ENCODE results near the gene ATP5F1E.

The ATP5F1E gene

DNA sequence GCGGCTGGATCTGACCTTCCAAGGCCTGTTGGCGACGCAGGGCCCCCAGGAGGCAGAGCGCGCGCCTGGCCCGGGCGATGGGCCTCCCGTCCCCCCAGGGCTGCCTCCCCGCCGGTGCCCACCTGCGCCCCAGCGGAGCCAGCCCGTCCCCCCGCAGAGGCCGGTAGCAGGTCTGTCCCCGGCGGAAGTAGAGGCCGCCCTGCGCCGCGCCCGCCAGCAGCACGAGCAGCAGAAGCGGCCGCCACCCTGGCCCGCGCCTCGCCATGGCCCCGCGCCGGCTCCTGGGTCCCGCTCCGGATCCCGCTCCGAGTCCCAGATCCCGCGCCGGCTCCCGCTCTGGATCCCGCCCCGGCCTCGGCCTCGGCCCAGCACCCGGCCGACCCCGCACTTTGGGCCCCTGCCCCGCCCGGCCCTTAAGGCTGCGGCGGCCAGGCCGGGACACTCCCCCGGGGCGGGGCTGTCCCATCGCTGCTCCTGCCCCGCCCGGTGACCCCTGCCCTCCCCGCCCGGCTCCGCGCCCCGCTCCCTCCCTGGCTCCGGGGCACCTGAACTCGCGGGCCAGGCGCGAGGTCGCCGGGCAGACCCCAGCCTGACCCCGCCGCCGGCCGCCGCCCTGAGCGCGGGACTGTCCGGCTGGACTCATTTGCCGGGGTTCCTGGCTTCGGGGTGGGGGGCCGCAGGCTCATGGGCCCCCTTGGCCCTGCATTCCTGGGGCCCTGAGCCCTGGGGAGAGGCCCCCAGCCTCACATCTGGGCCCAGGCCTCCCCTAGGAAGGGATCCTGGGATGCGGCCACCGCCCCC lies 25.1 kb downstream of the ATP5F1E start, which contains the start of gene CTSZ:
Gene CTSZ, minus strand, starts transcription at position 391 of the 801 bp plus-strand sequence. Its CDS starts 126 bp downstream, at position 265.
- DNase-seq (ENCODE audit: extremely low read depth in 1 of 2, low read depth in 1 of 2): no peak

DNA sequence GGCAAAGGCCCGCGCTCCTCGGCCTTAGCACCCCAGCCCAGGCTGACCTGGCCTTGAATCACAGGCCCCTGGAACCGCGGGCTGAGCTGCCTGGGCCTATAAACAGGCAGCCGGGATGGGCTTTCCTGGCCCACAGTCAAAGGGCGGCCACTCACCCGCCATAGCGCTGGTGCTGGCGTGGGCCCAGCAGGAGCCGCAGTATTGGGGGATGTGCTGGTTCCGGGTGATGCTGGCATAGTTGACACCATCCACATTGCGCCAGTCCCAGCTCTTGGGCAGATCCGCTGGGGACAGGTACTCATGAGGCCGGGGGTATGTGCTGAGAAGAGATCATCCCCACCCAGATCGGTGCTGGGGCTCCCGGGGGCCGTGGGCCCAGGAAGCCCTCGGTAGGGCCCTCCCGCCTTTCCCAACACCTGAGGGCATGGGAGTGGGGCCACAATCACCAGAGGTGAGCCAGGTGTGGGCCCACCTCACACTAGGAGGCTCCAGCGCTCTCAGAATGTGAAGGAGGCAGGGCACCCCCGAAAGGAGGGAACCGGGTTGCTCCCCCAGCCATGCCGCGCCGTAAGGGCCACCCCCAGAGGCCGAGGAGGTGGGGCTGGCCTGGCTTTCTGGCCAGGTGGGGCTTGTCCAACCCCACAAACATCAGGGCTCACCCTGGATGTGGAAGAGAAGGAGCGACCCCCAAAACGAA lies 25.8 kb downstream of the ATP5F1E start:
- no peak for DNase-seq (ENCODE audit: extremely low read depth in 1 of 2, low read depth in 1 of 2)

DNA sequence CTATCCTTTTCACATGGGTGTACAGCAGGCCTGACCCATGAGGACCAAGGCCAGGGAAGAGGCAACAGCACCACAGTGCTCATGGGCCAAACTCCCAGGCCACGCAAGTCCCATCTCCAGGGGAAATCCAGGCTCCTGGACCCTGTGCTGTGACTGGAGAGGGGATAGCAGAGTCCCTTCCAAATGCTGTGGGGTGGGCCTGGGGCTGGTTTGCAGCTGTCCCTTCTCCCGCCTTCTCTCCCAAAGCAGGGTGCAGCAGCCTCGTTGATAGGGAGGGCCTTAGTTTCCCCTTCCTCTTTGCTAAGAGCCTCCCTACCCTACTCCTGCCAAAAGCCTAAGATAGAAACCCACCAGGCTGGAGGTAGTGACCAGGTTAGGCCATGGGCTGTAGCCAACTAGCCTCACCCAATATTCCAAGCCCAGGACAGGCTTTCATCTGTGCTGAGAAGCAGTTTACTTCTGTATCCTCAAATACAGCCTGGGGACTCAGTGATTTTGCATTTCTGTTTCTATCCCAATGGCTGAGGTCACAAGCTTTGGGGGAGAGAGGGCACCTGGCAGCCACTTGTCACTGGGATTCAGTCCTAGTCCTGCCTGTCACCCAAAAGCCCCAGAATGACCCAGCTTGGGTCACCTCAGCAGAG lies 26.5 kb downstream of the ATP5F1E start:
- DNase-seq (ENCODE audit: extremely low read depth in 1 of 2, low read depth in 1 of 2): no peak

- no peak for DNase-seq (ENCODE audit: extremely low read depth in 1 of 2, low read depth in 1 of 2)
Observed at GRCh38 chr20:59004763-59005522, 27.2 kb downstream of the ATP5F1E start.

DNA sequence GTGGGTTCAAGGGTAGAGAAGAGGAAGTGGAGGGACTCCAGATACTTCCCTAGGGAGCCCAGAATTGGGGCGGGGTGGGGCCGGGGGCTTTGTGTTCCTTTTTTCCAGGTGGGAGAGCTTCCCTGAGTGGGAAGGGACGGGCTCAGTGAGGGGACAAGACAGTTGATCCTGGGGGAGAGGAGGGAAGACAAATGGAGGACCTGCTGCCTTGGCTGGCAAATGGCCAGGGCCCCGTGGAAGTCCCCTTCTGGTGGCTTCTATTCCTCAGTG lies 27.7 kb downstream of the ATP5F1E start:
- no peak for DNase-seq (ENCODE audit: extremely low read depth in 1 of 2, low read depth in 1 of 2)

- no peak for DNase-seq (ENCODE audit: extremely low read depth in 1 of 2, low read depth in 1 of 2)
Observed at GRCh38 chr20:59003836-59004492, 28.2 kb downstream of the ATP5F1E start.

- no peak for DNase-seq (ENCODE audit: extremely low read depth in 1 of 2, low read depth in 1 of 2)
Observed at GRCh38 chr20:59002874-59003399, 29.2 kb downstream of the ATP5F1E start.

- DNase-seq (ENCODE audit: extremely low read depth in 1 of 2, low read depth in 1 of 2): no peak
Observed at GRCh38 chr20:59002388-59002787, 29.7 kb downstream of the ATP5F1E start.

DNA sequence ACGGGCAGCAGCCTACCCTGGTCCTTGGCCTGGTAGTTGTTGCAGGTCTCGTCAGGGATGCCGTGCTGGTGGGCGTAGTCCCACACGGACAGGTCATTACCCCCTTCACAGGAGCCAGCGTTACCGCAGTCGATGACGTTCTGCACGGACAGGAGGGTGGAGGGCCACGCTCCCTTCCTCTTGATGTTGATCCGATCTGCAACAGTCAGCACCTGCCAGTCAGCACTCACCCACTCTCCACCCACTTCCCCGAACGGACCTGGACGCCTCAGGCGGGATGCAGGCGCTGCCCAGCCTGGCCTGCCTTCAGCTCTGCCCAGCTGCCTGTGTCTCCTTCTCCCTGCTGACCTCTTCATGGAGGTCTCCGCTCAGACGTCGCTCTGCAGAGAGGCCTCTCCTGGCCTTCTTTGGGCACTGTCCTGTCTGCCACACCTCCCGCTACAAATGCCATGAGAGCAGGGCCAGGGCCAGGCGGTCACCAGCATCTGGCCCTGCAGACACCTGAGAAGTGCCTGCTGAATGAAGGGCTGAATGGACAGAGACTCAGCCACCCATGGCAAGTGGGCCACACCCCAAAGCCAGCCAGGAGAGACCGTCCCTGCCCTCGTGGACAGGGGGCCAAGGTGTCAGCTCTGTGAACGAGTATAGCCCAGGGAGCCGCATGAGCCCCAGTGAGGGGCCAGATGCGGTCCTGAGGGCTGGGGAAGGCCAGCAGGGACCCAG lies 30.5 kb downstream of the ATP5F1E start:
- no peak for DNase-seq (ENCODE audit: extremely low read depth in 1 of 2, low read depth in 1 of 2)

DNA sequence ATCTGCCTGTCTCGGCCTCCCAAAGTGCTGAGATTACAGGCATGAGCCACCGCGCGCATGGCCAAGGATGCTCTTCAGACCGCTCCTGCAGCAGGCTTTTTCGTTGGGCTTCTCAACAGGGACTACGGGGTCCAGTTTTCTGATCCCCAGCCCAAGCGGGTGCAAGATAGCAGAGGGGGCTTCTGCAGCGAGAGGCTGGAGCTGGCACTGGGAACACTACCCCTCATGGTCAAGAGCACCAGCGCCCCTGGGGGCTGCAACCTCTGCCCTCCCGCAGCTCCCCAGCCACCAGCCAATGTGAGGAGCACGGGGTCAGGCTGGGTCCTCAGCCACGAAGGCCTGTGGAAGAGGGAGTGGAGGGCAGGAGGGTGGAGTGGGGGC lies 31.1 kb downstream of the ATP5F1E start:
- no peak for DNase-seq (ENCODE audit: extremely low read depth in 1 of 2, low read depth in 1 of 2)

GRCh38 chr20:59000326-59000725 lies 31.8 kb downstream of the ATP5F1E start:
- DNase-seq (ENCODE audit: extremely low read depth in 1 of 2, low read depth in 1 of 2): no peak

DNA sequence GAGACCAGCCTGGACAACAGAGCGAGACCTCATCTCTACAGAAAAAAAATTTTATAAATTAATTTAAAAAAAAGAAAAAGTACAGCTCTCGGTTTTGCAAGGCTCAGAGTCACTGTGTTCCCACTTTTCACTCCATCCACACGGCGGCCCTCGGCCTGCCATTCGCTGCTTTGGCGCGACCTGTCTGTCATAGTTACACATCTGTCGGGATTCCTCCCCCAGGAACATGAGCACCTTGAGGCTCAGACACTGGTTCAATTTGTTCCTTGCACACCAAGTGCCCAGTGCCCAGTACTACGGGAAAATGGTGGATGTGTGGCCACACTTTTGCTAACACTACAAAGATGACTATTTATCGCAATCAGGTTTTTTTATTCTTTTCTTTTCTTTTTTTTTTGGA lies 33.5 kb downstream of the ATP5F1E start:
- DNase-seq (ENCODE audit: extremely low read depth in 1 of 2, low read depth in 1 of 2): no peak

GRCh38 chr20:58997141-58997770 lies 34.9 kb downstream of the ATP5F1E start:
- no peak for DNase-seq (ENCODE audit: extremely low read depth in 1 of 2, low read depth in 1 of 2)

DNA sequence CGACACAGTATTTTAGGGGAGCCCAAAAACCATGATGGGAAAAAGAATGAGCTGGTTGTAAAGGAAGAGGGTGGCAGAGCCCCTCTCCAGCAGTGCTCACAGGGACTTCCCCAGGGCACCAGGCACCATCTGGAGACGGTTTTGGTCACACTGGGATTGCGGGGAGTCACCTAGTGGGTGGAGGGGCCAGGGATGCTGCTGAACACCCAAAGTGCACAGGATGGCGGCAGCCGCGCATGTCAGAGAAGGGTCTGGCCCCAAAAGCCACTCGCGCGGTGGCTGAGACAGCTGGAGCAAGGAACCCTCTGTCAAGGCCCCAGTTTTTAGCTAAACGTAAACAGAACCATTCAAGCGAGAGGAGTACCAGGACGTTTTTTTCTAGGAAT lies 35.9 kb downstream of the ATP5F1E start:
- DNase-seq (ENCODE audit: extremely low read depth in 1 of 2, low read depth in 1 of 2): no peak

DNA sequence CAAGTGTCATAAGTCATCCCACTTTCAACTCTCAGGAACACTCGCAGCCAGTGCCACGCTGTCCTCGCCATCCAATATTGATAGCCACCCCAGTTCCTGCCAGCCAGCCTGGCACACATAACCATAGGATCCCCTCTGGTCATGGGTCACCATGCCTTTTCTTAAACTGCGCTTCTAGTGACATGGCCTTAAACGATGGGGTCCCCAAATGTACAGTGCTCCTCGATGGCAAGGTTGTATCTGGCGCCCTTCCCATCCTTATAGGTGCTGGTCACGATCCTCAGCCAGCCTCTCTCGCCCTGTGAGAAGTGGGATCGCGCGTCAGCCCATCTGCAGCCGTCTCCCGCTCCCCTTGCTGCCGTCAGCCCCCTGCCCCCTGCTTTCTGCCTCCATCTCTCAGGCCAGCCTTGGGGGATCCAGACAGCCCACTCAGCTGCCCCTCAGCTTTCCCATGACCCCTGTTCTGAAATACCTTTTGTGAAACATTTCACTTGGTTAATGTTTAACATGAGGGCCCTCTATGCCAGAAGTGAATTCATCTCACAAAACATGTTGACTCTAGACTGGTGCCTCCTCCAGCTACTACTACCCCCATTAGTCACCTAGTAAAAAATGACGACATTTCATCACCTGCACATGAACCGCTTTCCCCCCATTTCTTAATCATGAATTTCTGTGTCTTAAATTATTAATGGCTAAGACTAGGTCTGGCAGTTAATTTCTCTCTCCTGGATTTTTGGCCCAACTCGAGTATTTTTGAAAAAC lies 36.5 kb downstream of the ATP5F1E start:
- DNase-seq (ENCODE audit: extremely low read depth in 1 of 2, low read depth in 1 of 2): no peak

- DNase-seq (ENCODE audit: extremely low read depth in 1 of 2, low read depth in 1 of 2): no peak
Observed at GRCh38 chr20:58994390-58995159, 37.6 kb downstream of the ATP5F1E start.

GRCh38 chr20:58993332-58994248 lies 38.5 kb downstream of the ATP5F1E start:
- DNase-seq (ENCODE audit: extremely low read depth in 1 of 2, low read depth in 1 of 2): no peak
